HG03196 (cell line): ENCODE results near the gene MROH8.
"Not testable (repeated sequence)": the region's sequence is repeated elsewhere in the genome, so short reads cannot be mapped to it uniquely, and the experiment has no call there.

Source experiments
- ATAC-seq: cut with Tn5 transposase; IDR thresholded peaks from one replicate; pipeline ENCODE4 v1.9.1; 2021; ENCODE audit not compliant: unreplicated experiment

The MROH8 gene

GRCh38 chr20:37095599-37096414 is 83.5 kb downstream of the MROH8 start, which contains the start of gene RBL1:
Gene RBL1 (minus strand): TSS chr20:37095997. CDS start chr20:37095928, 69 bp downstream.
- ATAC-seq = peak; percentile 78

GRCh38 chr20:37095108-37095598 is 84.2 kb downstream of the MROH8 start:
- no peak for ATAC-seq

GRCh38 chr20:37090407-37090806 is 88.9 kb downstream of the MROH8 start:
- no peak for ATAC-seq

- no peak for ATAC-seq
Observed at GRCh38 chr20:37081717-37082289, 97.5 kb downstream of the MROH8 start.

GRCh38 chr20:37077009-37077408 is 102.3 kb downstream of the MROH8 start:
- no peak for ATAC-seq

- no peak for ATAC-seq
Observed at GRCh38 chr20:37075932-37076685, 103.2 kb downstream of the MROH8 start.

GRCh38 chr20:37072293-37073196 is 106.8 kb downstream of the MROH8 start:
- ATAC-seq = no peak

GRCh38 chr20:37071481-37071911 is 107.9 kb downstream of the MROH8 start:
- no peak for ATAC-seq

GRCh38 chr20:37069563-37069962 is 109.8 kb downstream of the MROH8 start:
- not testable (repeated sequence) for ATAC-seq

GRCh38 chr20:37066168-37066567 is 113.2 kb downstream of the MROH8 start:
- no peak for ATAC-seq

GRCh38 chr20:37055276-37055675 is 124.1 kb downstream of the MROH8 start:
- ATAC-seq = no peak

GRCh38 chr20:37053230-37053950 is 126.0 kb downstream of the MROH8 start:
- no peak for ATAC-seq
